Measurements from ENCODE around the gene ZFP36L2.

The ZFP36L2 gene

DNA sequence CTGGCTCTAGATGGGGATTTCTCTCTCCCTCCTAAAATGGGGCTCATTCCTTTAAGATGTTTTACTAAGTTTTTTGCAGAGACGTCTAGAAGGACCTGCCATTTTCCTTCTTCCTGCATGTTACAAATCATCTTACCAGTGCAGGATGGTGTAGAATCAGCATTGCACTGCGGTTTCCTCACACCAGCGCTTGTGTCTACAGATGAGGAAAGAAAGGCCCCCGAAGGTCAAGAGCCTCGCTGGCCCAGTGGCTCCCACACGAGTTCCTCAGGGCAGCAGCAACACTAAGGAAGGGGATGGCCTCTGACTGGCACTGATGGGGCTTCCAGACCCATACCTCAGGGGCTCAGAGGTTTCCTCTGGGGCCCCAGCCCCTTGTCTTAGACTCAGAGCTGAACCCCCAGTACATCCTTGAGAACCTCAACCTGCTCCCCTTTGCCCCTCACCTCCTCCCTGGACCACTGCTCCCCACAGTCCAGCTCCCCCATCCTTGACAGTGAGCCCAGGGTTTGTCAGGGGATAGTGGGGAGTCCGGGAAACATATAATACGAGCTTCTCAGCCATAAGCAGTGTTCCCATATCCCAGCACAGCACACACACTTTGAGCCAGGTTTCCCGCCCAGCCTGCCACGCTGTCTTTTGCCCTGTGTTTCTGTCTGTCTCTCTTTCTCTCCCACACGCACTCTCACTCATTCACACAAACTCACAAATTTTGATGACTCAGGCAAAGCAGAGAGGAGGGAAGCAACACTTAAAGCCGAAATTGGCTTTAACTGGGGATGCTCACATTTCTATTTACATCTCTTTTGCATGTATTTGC lies 29.4 kb downstream of the ZFP36L2 start:
- H3K27me3 ChIP-seq = no peaks in the 10 kb centered on the region
- DNase-seq = no peak
- H3K4me3 ChIP-seq (ENCODE audit: low read depth, low read length) = no peak overlapping the region
- TF ChIP-seq CTCF (IDR thresholded peaks at IDR 0.05; ENCODE audit: low read depth, low read length) = no peak
- no peaks in the 10 kb centered on the region; the same call in 1 of the 2 replicates for H3K9me3 ChIP-seq
- no peaks in the 10 kb centered on the region for H3K4me1 ChIP-seq
- no peaks in the 10 kb centered on the region for H3K36me3 ChIP-seq

DNA sequence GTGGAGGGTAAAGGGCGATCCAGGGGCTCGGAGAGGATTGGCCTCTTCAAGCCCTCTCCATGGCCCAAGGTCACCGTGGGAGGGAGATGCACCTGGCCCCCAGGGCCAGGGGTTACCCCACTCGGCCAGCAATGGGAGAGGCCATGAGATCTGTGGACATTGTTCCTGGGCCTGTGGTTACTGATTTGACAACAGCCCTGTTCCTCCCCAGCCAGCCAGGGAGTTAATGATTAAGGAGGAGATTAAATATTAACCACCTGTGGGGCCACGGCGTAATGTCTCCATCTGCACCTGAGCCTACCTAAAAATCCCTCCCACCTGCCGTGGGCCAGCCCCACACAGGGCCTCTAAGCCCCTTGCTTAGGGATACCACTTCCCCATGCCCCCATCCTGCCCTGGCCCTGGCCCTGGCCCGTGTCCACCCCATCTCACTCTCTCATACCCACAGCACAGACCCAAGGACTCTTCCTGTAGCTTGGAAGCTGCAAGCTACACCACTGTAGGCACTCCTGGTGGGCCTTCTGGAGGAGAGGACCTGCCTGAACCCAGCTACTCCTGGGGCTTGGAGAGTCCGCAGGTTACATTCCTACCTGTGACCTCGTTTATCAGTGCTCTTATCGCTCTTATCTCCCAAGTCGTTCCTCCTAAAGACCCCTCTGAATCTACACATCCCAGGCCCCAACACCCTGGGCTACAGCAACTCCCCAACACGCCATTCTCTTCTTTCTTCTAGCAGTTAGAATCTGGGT lies 32.1 kb downstream of the ZFP36L2 start:
- no peak for DNase-seq
- no peaks in the 10 kb centered on the region for H3K36me3 ChIP-seq
- H3K9me3 ChIP-seq = no peaks in the 10 kb centered on the region; the same call in 1 of the 2 replicates
- TF ChIP-seq CTCF (IDR thresholded peaks at IDR 0.05; ENCODE audit: low read depth, low read length) = no peak
- no peaks in the 10 kb centered on the region for H3K27me3 ChIP-seq
- no peak overlapping the region for H3K4me3 ChIP-seq (ENCODE audit: low read depth, low read length)
- no peaks in the 10 kb centered on the region for H3K4me1 ChIP-seq

GRCh38 chr2:43193652-43194120 lies 32.7 kb downstream of the ZFP36L2 start:
- Histone ChIP-seq H3K4me1 (no peaks in the 10 kb centered on the region), H3K4me3 (ENCODE audit: low read depth, low read length) (no peak overlapping the region), H3K9me3 (no peaks in the 10 kb centered on the region; the same call in 1 of the 2 replicates), H3K36me3 (no peaks in the 10 kb centered on the region), H3K27me3 (no peaks in the 10 kb centered on the region)
- no peak for TF ChIP-seq CTCF (IDR thresholded peaks at IDR 0.05; ENCODE audit: low read depth, low read length)
- DNase-seq = no peak

DNA sequence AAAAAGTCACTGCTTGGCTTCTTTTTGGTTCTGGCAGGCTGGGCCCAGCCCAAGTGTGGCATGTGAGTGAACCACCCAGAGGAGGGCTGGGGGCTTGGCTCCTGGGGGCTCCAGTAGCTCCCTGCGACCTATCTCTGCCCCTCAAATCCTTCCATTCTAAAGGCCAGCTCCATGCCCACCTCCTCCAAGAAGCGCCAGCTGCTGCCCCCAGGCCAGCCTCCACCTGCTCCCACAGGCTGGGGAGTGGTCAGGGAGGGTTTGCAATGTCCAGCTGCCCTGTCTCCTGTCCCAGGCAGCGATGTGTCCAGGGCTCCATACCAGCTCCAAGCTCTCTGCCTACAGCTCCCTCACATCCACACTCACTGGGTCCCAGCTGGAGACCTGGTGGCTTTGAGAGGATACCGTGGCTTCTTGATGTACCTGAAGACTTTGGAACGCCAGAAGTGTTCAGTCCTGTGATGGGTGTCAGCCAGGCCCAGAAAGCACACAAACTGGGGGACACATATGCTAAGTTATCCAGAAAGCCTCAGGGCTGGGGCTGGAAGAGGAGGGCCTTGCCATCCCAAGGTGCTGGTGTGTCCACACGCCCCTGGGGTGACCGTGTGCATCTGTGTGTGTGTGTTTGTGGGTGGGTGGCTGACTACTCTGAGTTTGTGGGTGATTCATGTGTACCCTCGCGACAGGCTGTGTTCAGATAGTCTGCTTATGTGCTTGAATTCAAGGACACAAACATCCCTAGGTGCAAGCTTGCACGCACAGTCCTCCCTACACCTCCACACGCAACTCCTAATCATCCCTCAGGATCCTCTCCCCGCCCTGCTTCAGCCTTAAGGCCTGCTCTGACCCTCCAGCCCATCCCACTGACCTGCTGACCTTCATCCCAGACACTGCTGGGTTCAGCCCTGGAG lies 33.4 kb downstream of the ZFP36L2 start:
- Histone ChIP-seq H3K27me3 (no peaks in the 10 kb centered on the region), H3K4me1 (no peaks in the 10 kb centered on the region), H3K4me3 (ENCODE audit: low read depth, low read length) (no peak overlapping the region), H3K36me3 (no peaks in the 10 kb centered on the region), H3K9me3 (no peaks in the 10 kb centered on the region; the same call in 1 of the 2 replicates)
- TF ChIP-seq CTCF (IDR thresholded peaks at IDR 0.05; ENCODE audit: low read depth, low read length) = no peak
- no peak for DNase-seq

DNA sequence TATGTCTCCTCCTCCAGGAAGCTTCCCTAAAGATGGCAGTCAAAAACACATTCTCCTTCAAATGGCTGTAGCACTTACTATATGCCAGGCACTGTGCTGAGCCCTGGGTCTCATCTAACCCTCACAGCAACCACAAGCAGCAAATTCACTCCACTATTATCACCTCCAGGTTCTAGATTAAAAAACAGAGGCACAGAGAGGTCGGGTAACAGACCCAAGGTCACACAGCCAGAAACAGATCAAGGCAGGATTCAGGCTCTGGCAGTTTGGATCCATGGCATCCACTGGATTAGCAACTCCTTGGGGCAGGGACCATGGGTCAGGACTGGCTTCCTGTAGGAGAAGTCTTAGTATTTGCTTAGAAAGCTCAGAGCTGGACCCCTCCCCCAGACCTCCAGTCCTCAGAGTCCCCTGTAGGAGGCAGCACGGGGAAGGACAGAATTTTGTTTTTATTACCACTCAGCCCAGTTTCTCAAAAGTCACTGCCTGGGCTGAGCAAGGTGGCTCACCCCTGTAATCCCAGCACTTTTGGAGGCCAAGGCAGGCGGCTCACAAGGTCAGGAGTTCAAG lies 34.4 kb downstream of the ZFP36L2 start:
- H3K36me3 ChIP-seq = no peaks in the 10 kb centered on the region
- H3K9me3 ChIP-seq = no peaks in the 10 kb centered on the region
- no peak overlapping the region for H3K4me3 ChIP-seq (ENCODE audit: low read depth, low read length)
- DNase-seq = no peak
- TF ChIP-seq CTCF (IDR thresholded peaks at IDR 0.05; ENCODE audit: low read depth, low read length) = peak; percentile 38
- H3K4me1 ChIP-seq = no peaks in the 10 kb centered on the region
- no peaks in the 10 kb centered on the region for H3K27me3 ChIP-seq
